SKM-1 (cell line): Measurements from ENCODE around the gene HMG20A.

Experiments
- DNase-seq: peaks from one replicate; lab custom pipeline; 2025; ENCODE audit not compliant: unreplicated experiment; lab: John Stamatoyannopoulos, UW

HMG20A gene

GRCh38 chr15:77420610-77421369, at the start of gene HMG20A:
Gene HMG20A (plus strand): TSS chr15:77420888. CDS start chr15:77458408, 37,520 bp downstream.
- peak; percentile 91 for DNase-seq

- DNase-seq: no peak
Measured at GRCh38 chr15:77371850-77372563, 48.7 kb upstream of the HMG20A start.

- no peak for DNase-seq
Measured at GRCh38 chr15:77373441-77373840, 47.2 kb upstream of the HMG20A start.

- DNase-seq: no peak
Measured at GRCh38 chr15:77375133-77375532, 45.6 kb upstream of the HMG20A start.

- DNase-seq: no peak
Measured at GRCh38 chr15:77376770-77377169, 43.9 kb upstream of the HMG20A start.

- DNase-seq: no peak
Measured at GRCh38 chr15:77380033-77380432, 40.7 kb upstream of the HMG20A start.

- no peak for DNase-seq
Measured at GRCh38 chr15:77384086-77384485, 36.6 kb upstream of the HMG20A start.

GRCh38 chr15:77384589-77385359, 35.9 kb upstream of the HMG20A start:
- no peak for DNase-seq

GRCh38 chr15:77386626-77387025, 34.1 kb upstream of the HMG20A start:
- no peak for DNase-seq

- DNase-seq: peak; percentile 8
Measured at GRCh38 chr15:77387365-77388105, 33.2 kb upstream of the HMG20A start.

- no peak for DNase-seq
Measured at GRCh38 chr15:77391372-77391951, 29.2 kb upstream of the HMG20A start.

GRCh38 chr15:77392762-77393470, 27.8 kb upstream of the HMG20A start:
- no peak for DNase-seq

GRCh38 chr15:77393471-77393840, 27.2 kb upstream of the HMG20A start:
- no peak for DNase-seq

GRCh38 chr15:77395013-77395774, 25.5 kb upstream of the HMG20A start:
- no peak for DNase-seq

- no peak for DNase-seq
Measured at GRCh38 chr15:77396692-77397091, 24.0 kb upstream of the HMG20A start.

- no peak for DNase-seq
Measured at GRCh38 chr15:77398927-77399326, 21.8 kb upstream of the HMG20A start.

GRCh38 chr15:77400258-77400657, 20.4 kb upstream of the HMG20A start:
- DNase-seq: no peak

- DNase-seq: no peak
Measured at GRCh38 chr15:77402740-77403379, 17.8 kb upstream of the HMG20A start.
